ENCODE data around the gene TSGA10. TPM values are rescaled to one million over a fixed set of nuclear protein-coding genes. Genes with fewer than 3 reads are reported as not detected.

TSGA10 gene
- polyA plus RNA-seq, 3 donors: 0.32 to 2.2 (median 0.79) TPM

DNA sequence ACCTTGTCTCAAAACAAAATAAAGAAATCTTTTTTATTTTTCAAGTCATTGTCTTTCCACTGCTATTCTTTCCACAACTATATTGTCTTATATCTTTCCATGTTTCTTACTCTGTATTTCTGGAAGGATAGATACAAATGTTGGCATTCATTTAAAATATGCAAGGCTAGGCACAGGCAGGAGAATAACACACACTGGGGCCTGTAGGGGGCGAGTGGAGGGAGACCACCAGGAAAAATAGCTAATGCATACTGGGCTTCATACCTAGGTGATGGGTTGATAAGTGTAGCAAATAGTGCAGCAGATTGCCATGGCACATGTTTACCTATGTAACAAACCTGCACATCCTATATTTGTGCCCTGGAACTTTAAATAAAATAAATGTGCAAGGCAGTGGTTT is 35.8 kb upstream of the TSGA10 start:
- no peak overlapping the region for H3K9ac ChIP-seq (ENCODE audit: insufficient read depth, low read length, poor library complexity, severe bottlenecking)
- H3K4me3 Mint-ChIP-seq: no peak overlapping the region
- no peak for DNase-seq
- H3K4me3 ChIP-seq (replicated peaks in 1 of 3; ENCODE audit: low read depth in 2 of 3, low read length in 3 of 3): no peak overlapping the region
- peaks cover 0 to 3% (median 0%) of the 10 kb centered on the region in 7 donors for H3K9me3 Mint-ChIP-seq
- peaks cover 6% of the 10 kb centered on the region for H4K20me1 ChIP-seq (ENCODE audit: insufficient read depth, low read length)
- peaks cover 1% of the 10 kb centered on the region for H3K4me1 Mint-ChIP-seq
- H3K9me3 ChIP-seq (replicated peaks in 1 of 2; ENCODE audit: control insufficient read depth in 1 of 2, insufficient read depth in 1 of 2, low read length in 2 of 2): no peaks in the 10 kb centered on the region
- no peak overlapping the region for H3K27ac ChIP-seq (ENCODE audit: low read depth in 1 of 2, low read length in 2 of 2)
- H3K79me2 ChIP-seq (ENCODE audit: insufficient read depth, low read length): peaks cover 12% of the 10 kb centered on the region
- intact Hi-C loops (cut with micrococcal nuclease): no loop called here
- 100% methylated on average over 1 of the region's 1 CpG for WGBS (ENCODE audit: insufficient coverage)
- peaks cover 43 to 76% of the 10 kb centered on the region in 2 donors for H3K36me3 ChIP-seq (replicated peaks in 1 of 2; ENCODE audit: control insufficient read depth in 1 of 2, insufficient read depth in 2 of 2, low read length in 2 of 2)
- no peaks in the 10 kb centered on the region for H3K27me3 ChIP-seq (ENCODE audit: control insufficient read depth in 2 of 2, insufficient read depth in 2 of 2, low read length in 2 of 2)
- TF ChIP-seq, protein P1, sequence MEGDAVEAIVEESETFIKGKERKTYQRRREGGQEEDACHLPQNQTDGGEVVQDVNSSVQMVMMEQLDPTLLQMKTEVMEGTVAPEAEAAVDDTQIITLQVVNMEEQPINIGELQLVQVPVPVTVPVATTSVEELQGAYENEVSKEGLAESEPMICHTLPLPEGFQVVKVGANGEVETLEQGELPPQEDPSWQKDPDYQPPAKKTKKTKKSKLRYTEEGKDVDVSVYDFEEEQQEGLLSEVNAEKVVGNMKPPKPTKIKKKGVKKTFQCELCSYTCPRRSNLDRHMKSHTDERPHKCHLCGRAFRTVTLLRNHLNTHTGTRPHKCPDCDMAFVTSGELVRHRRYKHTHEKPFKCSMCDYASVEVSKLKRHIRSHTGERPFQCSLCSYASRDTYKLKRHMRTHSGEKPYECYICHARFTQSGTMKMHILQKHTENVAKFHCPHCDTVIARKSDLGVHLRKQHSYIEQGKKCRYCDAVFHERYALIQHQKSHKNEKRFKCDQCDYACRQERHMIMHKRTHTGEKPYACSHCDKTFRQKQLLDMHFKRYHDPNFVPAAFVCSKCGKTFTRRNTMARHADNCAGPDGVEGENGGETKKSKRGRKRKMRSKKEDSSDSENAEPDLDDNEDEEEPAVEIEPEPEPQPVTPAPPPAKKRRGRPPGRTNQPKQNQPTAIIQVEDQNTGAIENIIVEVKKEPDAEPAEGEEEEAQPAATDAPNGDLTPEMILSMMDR (IDR thresholded peaks at IDR 0.05): no peak
- no peaks in the 10 kb centered on the region for H3K4me1 ChIP-seq (ENCODE audit: control insufficient read depth in 1 of 2, insufficient read depth in 2 of 2, low read length in 2 of 2)
- H3K27me3 Mint-ChIP-seq (ENCODE audit: low read depth in 3 of 3): peaks cover 0 to 3% (median 0%) of the 10 kb centered on the region in 3 donors
- H2AFZ ChIP-seq (ENCODE audit: insufficient read depth, low read depth, low read length, poor library complexity, severe bottlenecking): no peak overlapping the region
- no peak overlapping the region for H3K4me2 ChIP-seq (replicated peaks; ENCODE audit: extremely low read depth, low read length, poor library complexity, severe bottlenecking)
- H3K27ac Mint-ChIP-seq: no peak overlapping the region
- H3K36me3 Mint-ChIP-seq: peaks cover 65 to 78% of the 10 kb centered on the region in 2 donors

- no peak for DNase-seq
Measured at GRCh38 chr2:99188357-99188756, 33.6 kb upstream of the TSGA10 start.

More at GRCh38 chr2:99188357-99188756, 33.6 kb upstream of the TSGA10 start:
- Histone ChIP-seq H3K27me3 (ENCODE audit: control insufficient read depth in 2 of 2, insufficient read depth in 2 of 2, low read length in 2 of 2) (no peaks in the 10 kb centered on the region), H3K79me2 (ENCODE audit: insufficient read depth, low read length) (peaks cover 32% of the 10 kb centered on the region), H2AFZ (ENCODE audit: insufficient read depth, low read depth, low read length, poor library complexity, severe bottlenecking) (no peak overlapping the region), H3K4me3 (replicated peaks in 1 of 3; ENCODE audit: low read depth in 2 of 3, low read length in 3 of 3) (no peak overlapping the region), H3K36me3 (replicated peaks in 1 of 2; ENCODE audit: control insufficient read depth in 1 of 2, insufficient read depth in 2 of 2, low read length in 2 of 2) (peaks cover 31 to 58% of the 10 kb centered on the region in 2 donors), H3K4me1 (ENCODE audit: control insufficient read depth in 1 of 2, insufficient read depth in 2 of 2, low read length in 2 of 2) (no peaks in the 10 kb centered on the region), H3K9ac (ENCODE audit: insufficient read depth, low read length, poor library complexity, severe bottlenecking) (no peak overlapping the region), H3K27ac (ENCODE audit: low read depth in 1 of 2, low read length in 2 of 2) (no peak overlapping the region), H3K9me3 (replicated peaks in 1 of 2; ENCODE audit: control insufficient read depth in 1 of 2, insufficient read depth in 1 of 2, low read length in 2 of 2) (no peaks in the 10 kb centered on the region), H4K20me1 (ENCODE audit: insufficient read depth, low read length) (peaks cover 18% of the 10 kb centered on the region), H3K4me2 (replicated peaks; ENCODE audit: extremely low read depth, low read length, poor library complexity, severe bottlenecking) (no peak overlapping the region)
- Mint-ChIP-seq H3K36me3 (peaks cover 57 to 68% of the 10 kb centered on the region in 2 donors), H3K4me3 (no peak overlapping the region), H3K9me3 (peaks cover 0 to 3% (median 0%) of the 10 kb centered on the region in 7 donors), H3K27ac (no peak overlapping the region), H3K4me1 (peaks cover 7% of the 10 kb centered on the region), H3K27me3 (ENCODE audit: low read depth in 3 of 3) (peaks cover 0 to 3% (median 0%) of the 10 kb centered on the region in 3 donors)
- TF ChIP-seq, protein P1 (IDR thresholded peaks at IDR 0.05): no peak
- no CpG with 5 or more reads among the region's 3 CpGs for WGBS (ENCODE audit: insufficient coverage)
- intact Hi-C loops (cut with micrococcal nuclease): loop anchor here in 1 of 2 donors (10.0 kb wide), 1 partner anchor 306 kb away; the partner anchor contains the start of gene REV1

All from CD14-positive monocyte (primary cell).